Measurements from ENCODE around the gene RAB31.

RAB31 gene

DNA sequence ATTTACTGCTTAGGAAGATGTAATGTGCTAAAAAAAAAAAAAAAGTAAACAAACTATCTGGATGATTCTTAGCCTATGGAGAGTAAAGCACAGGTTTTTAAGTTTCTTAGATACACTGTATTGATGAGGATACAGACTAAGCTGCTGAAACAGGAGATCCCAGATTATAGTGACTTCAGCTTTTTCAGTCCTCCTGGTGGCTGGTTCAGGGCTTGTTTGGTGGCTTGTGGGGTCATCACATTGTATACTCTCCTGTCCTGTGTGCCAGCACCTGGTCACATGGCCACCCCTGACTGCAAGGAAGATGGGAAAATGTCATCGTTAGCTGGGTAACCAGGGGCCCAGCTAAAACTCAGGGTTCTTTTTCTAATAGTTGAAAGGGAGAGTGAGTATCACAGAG is 31.4 kb downstream of the RAB31 start:
- DNase-seq: no peak

DNA sequence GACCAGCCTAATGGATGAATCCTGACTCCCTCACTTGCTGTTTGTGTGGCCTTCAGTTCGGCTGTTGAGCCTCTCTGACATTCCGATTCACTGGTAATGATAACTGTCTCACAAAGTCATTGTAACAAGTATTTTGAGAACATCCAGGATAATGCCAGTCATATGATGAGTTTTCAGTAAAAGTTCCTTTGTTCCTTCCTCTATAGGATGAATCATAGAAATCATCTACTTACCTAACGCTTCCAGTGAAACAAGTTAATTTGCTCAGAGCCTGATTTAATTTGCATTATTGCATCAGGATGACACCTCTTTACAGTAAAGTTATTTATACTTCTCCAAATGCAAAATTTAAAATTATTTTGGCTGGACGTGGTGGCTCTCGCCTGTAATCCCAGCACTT is 32.0 kb downstream of the RAB31 start:
- DNase-seq: no peak

DNA sequence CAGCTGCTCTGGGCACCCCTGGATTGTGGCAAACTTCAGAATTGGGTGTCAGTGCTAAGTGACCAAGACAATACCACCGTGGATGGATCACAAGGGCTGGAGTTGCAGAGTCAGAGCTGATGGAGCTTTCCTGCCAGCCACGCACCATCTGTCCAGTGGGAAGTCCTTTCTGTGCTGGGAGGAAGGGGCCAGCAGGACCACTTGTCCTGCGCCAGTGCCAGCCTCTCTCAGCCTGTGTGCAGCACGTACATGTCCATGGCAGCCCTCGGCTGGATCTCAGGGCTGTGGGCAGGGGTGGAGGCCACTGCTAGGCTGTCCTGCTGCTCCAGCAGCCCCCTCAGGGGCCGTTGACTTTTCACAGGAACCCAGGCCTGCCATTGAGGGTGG is 33.3 kb downstream of the RAB31 start:
- DNase-seq: no peak

DNA sequence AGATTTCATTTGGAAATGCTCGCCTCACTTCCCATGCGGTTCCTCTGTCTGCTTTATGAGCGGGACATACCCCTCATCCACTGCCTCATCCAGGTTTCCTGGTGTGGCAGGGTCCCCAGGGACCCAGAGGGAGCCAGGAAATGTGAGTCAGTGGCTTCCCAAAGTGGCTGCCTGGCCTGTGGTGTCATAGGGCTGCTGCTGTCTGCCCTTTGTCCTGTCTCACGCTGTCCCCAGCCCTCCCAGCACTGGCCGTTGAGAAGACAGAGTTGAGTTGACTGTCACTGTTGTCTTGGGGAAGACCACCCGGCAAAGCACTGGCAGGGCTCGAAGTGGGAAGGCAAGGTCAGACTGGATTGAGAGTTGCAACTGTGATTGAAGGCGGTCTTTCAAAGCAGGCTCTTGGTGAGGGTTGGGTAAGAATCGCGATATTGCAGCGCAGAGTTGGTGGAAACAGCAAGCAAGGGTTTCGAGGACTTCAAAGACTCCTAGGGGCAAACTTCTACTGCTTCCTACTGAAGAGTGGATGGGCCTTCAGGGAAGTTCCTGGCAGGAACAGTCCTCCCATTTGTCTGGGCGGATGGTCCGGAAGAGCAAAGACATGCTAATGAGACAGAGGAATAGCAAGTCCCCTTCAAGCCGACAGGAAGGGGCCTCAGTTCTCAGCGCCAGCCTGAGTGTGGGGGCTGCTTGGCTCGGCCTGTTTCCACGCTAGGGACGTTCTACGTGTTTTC is 33.9 kb downstream of the RAB31 start:
- DNase-seq: no peak

DNA sequence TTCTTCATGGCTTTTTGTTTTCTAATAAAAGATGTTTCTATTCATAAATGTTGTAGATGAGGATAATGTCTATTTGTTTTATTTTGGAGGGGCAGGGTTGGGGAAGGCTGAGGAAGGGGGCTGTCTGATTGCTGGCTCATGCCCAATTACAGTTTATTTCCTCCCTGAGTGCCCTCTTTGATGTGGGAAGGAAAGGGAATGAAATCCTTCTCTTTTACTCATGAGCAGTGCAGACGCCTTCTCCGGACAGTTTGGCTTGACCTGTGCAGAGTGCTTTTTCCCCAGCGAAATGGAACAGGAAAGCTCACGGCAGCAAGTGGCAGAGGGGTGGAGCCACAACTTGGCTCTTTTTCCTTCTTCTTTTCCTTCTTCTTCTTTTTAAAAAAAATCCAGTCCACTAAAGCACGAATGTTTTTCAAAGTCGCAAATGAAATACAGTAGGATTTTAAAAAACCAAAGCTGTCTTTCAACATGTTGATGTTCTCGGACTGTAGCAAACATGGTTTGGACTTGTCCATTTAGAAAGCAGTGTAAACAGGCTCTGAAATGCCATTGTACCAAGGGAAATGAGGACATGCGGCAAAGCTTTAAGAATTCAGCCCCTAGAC is 34.5 kb downstream of the RAB31 start:
- no peak for DNase-seq

DNA sequence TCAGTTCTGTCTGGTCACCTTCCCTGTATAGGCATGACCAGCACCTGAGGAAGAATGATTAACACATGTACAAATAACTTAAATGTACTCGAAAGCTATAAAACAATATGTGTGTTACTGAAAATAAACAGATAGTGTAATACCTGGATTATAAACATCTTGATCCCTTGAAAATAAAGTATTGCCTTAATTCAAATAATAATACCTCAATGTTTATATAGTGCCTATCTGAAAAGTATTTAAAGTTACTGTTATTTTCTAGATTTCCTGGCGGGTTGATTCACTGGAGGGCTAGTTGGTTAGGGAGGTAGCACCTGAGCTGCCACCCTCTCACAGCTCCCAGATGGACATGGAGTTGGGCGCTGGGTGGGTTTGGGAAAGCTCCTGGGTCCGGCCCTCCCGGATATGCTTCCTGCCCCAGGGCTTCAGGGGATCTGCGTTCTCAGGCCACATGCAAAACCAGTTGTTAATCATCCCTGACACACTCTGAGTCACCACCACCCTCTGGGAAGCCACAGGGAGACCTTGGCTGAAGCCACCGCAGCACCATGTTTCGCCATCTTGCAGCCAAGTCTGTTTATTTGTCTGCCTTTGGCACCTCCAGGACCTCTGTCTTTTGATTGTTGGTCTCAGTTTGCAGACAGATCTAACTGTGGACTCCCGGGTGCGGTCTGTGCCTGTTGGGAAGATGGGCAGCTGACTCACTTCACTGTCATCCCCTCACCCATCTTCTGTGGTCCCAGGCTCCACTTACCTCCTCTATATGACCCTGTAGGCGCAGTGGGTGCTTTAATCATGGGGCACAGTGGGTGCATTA is 35.3 kb downstream of the RAB31 start:
- peak in 1 of 2 donors; percentile 45 for DNase-seq

DNA sequence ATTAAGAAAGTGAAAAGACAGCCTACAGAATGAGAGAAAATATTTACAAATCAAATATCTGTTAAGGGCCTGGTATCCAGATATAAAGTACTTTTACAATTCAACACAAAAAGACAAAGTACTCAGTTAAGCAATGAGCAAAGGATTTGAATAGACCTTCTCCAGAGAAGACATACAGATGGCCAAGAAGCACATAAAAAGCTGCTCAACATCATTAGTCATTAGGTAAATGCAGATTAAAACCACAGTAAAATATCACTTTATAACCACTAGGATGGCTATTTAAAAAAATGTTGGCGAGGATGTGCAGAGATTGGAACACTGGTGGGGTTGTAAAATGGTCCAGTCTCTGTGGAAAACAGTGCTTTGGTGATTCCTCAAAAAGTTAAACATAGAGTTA is 38.9 kb downstream of the RAB31 start:
- no peak for DNase-seq

DNA sequence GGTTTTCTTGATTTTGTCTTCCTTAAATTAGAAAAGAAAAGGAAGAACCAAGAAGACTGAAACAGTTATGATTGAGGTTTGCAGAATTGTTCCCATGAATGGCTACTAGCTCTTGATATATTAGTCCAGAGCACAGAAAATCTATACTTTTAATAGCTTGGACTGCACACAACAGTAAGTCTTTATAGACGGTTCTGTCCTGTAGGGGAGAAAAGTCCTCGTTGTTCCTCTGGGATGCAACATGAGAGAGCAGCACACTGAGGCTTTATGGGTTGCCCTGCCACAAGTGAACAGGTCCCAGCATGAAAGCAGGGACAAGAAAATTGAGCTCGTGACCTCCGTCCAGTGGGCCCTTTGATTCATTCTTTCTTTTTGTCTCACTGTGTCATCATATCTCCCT is 41.5 kb downstream of the RAB31 start:
- DNase-seq: no peak

DNA sequence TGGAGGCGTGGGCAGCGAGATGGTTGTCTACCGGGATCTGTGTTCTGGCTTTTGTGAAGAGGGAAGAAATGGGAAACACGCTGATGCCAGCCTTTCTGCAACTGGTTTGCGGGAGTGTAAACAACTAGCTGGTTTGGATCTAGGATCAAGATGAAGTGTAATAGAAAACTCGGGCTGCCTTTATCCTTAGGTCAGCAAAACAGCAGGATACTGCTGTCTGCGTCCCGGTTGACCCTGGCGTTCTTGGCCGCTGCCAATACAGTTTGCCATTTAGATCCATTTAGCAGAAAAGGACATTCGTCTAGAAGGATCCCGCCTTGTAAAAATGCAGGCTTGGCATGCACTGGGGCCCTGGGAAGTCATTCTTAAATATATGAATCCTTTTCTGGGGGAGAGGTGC is 42.0 kb downstream of the RAB31 start:
- DNase-seq: no peak

DNA sequence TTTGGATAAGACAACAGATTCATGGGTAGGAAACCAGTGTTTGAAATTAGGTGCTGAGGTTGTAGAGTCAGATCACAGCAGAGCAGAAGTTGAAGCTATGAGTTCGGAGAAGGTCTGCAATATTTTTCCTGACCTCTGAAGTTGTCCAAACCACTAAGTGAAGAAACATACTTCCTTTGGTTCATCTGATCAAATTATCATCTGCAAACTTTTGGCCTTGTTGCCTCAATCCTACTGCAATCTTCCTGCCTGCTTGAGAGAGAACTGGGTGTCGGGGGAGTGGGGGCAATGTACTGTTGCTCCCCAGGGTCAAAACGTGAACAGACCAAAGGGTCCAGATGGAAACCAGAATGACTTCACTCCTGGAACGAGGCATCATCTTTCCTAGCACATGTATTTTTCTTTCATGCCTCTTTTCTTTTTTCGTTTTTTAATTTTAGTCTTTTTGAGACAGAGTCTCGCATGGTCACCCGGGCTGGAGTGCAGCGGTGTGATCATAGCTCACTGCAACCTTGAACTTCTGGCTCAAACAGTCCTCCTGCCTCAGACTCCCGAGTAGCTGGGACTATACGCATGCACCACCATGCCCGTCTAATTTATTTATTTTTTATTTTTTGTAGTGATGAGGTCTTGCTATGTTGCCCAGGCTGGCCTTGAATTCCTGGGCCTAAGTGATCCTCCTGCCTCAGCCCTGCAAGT is 42.7 kb downstream of the RAB31 start:
- no peak for DNase-seq

DNA sequence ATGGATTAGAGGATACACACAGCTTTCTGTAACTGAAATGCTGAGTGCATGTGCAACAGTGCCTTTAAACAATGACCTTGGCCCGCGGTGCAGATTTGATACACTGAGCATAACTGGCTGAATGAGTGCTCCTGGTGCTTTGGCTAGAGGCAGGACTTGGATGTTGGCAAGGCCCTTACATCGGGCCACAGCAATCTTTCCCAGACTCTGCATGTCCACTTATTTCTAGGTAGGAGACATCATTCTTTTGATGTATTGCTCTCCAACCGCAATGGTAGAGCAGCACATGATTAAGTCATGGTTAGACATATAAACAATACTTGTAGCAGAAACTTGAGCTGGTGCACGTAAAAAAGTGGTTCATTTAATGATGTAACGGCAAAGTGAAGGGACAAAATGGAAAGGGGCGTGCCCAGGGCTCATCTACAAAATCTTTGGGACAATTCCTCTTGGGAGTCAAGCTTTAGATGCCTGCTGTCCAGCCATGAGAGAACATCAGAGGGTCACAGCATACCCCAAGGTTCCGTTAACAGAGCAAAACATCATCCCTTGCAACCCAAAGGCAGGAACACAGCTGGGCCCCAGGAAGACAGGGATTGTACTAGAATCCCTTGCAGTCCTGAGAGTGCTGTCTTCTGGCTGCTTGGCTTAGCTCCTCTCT is 43.4 kb downstream of the RAB31 start:
- DNase-seq: no peak

DNA sequence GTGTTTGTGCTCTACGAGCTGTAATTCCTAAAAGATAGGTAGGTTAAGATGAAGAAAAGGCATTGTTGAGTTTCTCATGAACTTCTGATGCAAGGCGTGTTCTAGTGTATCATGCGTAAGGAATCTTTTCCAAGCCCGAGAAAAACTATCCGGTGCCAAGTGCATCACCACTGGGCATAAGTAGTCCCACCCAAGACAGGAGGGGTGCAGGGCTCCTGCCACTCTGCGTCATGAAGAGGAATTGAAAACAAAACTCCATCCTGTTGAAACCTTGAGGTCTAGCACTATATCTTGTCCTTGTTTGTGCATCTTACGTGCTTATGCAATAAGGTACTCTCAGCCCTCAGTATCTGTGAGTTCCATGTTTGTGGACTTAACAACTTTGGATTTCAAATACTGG is 45.7 kb downstream of the RAB31 start:
- DNase-seq: peak in 1 of 2 donors; percentile 34

DNA sequence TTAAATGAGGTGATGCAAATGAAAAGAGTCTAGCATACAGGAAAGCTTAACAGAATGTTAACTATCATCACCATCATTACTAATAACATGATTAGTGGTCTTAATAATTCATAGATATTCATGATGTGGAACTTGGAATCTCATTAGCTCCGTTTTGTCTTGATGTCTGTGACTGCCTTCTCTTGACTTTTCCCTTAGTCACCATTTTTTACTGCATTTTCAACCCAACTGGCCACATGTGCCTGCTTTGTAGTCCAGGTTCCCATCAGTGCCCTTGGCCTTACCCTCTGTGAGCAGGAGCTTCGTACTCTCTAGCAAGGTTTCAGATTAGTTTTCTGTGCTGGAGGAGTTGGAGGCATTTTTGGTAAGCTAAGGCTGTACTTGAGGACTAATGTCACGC is 47.0 kb downstream of the RAB31 start:
- DNase-seq: no peak

DNA sequence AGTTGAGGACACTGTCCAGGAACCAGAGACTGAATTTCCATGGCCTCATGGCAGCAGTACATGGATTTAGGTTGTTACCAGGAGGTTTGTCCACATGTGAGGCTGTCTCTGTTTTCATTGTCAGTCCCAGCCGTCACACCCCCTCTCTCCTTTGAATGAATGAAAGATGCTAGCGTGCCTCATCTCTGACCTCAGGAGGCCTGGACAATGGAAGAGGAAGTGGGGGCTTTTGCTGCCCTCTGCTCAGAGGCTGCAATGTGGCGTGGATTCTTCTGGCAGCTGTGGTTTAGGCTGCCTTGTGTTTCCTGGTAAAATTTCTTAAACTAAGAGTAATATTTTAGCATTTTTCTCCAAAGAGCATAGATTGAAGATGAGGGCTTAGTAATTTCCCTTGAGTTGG is 47.5 kb downstream of the RAB31 start:
- peak in 1 of 2 donors; percentile 35 for DNase-seq

DNA sequence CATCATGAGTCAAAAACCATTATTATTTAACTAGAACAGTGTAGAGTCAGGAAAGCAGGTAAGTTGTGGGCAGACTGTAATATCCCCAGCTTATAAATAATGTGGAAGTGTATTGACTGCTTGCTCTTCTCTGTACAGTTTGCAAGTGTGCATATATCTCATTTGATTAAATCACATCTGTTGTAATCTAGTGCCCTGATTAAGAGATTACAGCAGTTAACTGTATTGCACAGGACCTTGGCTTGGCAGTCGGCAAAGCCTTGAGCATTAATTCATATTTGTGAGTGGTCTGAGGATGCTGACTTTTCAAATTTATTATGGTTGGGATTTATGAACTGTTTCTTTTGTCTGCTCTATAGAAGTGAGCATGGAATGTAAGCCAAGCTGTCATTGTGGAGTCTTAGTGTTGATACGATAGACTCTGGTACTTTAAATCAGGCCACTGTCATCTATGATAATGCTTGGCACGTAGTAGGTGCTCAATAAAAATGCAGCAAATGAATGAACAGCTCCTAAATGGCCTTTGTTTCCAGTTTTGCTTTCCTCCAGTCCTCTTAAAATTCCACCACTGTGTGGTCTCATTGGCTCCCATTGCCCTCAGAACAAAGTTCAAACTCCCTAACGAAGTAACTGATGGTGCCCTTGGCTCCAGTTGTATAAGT is 48.3 kb downstream of the RAB31 start:
- DNase-seq: no peak

DNA sequence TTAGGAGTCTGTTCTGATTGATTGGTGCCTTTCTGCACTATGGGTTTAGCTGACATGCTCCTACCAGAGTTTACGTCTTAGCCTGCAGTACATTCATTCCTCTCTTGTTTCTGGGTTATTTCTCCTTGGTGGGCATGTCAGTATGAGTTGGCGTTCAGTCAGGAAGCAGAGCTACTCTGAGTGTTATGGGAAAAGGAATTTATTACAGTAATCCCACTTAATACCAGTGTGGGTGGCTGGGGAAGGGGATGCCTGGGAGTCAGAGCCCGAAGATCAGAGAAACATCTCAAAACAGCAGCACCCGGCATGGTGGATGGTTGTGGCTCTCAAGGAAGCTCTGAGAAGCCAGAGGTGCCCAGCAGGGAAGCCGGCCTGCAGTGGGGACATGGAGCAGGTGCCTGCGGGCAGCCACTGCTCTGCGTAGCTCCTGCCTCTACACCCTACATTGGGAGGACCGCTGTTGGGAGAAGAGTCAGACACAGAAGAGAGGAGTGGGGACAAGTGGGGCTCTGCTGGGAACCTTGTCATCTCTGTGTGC is 48.9 kb downstream of the RAB31 start:
- DNase-seq: no peak

DNA sequence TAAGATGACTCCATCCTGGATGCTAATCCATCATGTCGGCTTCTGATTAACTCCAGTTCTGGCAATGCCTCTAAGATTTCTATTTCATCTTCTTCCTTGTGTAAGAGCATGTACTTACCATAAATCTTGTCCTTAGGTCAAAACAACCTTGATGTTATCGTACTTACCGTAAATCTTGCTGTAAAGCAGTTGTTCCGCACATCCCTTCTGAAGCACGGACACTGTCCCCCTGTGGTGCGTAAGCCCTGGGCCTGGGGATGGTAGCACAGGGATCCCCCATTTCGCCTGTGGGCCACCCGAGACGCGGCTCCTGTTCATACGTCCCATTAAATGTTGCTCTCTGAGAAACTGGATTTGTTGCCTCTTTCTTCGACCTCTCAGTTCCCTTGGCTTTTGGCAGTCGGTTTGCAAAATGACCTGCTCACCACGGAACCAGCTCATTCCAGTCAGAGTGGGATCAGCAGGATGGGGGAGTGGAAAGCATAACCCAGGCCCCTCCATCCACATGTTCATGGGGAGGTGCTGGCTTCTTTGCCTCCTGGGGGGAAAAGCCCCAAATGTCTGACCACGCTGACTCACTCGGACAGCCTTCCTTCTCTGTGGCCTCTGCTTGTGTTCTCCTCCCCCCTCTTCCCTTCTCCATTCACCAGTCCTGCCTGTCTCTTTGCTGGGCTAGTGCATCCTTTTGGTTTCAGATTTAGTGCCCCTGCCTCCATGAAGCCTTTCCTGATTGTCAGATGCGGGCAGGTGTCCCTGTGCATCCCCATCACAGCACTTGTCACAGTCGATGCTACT is 49.9 kb downstream of the RAB31 start:
- no peak for DNase-seq

DNA sequence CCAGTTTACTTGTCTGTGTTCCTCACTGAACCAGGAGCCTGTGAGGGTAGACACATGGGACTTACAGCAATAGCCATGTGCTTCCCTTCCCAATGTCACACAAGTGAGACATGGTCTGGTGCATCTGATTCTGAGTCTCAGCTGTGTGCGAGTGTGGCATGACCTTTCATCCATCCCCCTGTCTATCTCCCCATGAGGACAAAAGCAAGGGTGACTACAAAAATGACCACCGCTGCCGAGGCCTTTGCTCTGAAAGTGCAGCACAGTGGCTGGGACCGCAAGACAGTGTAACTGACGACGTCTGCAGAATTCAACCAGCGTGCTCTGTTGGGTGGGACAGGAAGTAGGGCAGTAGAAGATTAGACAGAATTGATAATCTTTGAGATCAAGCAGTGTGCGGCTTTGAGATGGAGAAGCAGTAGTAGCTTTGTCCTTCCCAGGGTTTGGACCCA is 50.5 kb downstream of the RAB31 start:
- DNase-seq: no peak

DNA sequence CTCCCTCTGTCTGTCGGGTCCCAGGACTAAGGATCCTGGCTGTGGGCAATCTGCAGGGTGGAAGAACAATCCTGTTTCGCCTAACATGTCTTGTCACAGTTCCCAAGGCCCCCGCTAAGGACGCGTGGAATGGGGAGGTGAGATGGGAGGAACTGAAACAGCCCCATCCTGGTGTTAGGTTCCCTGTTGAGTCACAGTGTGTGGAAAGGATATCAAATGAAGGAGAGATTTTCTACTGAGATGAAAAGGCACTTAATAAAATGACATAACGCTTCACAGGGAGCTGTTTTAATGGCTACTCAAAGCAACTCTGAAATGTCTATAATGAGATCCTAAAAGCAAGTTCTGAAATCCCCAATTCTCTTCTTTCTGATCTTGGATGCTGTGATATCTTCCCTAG is 52.5 kb downstream of the RAB31 start:
- no peak for DNase-seq

DNA sequence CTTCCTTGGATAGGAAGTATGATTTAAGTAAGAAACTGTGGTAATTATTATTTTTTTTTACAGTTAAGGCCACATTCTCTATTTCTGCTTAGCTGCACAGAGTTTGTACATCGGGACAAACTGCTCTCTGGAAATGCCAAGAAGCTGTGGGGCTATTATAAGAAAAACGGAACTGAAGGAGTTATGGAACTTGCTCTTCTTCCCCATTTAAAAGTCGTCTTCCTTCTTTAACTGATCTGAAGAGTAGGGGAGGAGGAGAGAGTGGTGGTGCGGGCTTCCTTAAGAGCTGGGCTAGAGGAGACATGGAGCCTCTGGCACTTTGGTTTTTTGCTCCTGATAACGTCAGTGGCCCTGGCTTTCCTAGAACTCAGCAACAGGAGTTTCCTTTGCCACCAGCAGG is 54.4 kb downstream of the RAB31 start:
- DNase-seq: no peak

DNA sequence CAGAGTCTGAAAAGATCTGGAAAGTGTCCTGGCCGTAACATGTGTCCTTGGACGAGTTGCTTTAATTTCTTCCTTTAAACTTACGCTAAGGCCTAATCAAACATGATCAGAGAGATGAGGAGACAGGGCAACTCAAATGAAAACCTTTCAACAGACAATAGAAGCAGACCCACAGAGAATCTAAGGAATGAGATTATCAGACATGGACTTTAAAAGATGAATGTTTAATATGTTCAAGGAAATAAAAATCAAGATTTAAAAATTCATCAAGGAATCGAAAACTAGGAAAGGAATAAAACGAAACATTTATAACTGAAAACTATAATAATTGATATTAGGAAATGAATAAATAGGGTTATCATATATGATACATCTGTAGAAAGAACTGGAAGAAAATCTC is 55.1 kb downstream of the RAB31 start:
- DNase-seq: no peak

All from CD4-positive, alpha-beta T cell treated with Interferon alpha-2 for 1 hour (primary cell).